MM.1S (cell line): Measurements from ENCODE around the gene EXD2.

Experiments
- DNase-seq: peaks from one replicate; pipeline ENCODE4 v3.0.0-alpha.2; 2015
- H2AFZ ChIP-seq: fragments of 300-600 bp; sonication (generic); 2 replicates; pipeline ENCODE4 v1.6.0; 2016; ENCODE audit warnings: antibody characterized with exemption, low read length
- H3F3A ChIP-seq: fragments of 300-600 bp; sonication (generic); 2 replicates; pipeline ENCODE4 v1.6.1; 2016; ENCODE audit warnings: mild to moderate bottlenecking, antibody characterized with exemption, low read length, moderate library complexity, mixed read lengths; ENCODE audit not compliant: insufficient read depth
- H3K27ac ChIP-seq: fragments of 300-600 bp; sonication (generic); 2 replicates; pipeline ENCODE4 v1.5.1; 2016; ENCODE audit warnings: mild to moderate bottlenecking, low read length
- H3K27me3 ChIP-seq: fragments of 300-600 bp; sonication (generic); replicated peaks from 2 replicates; pipeline ENCODE4 v1.6.0; 2016; ENCODE audit warnings: low read length; ENCODE audit not compliant: insufficient read depth
- H3K36me3 ChIP-seq: fragments of 300-600 bp; sonication (generic); replicated peaks from 2 replicates; pipeline ENCODE4 v1.6.1; 2016; ENCODE audit warnings: mild to moderate bottlenecking, low read length, mixed read lengths; ENCODE audit not compliant: insufficient read depth
- H3K4me1 ChIP-seq: fragments of 300-600 bp; sonication (generic); 2 replicates; pipeline ENCODE4 v1.6.1; 2016; ENCODE audit warnings: low read length, mixed read lengths
- H3K4me2 ChIP-seq: fragments of 300-600 bp; sonication (generic); 2 replicates; pipeline ENCODE4 v1.6.0; 2016; ENCODE audit warnings: low read depth, low read length
- H3K4me3 ChIP-seq: fragments of 300-600 bp; sonication (generic); 2 replicates; pipeline ENCODE4 v1.5.1; 2016; ENCODE audit warnings: low read length, mixed read lengths
- H3K79me2 ChIP-seq: fragments of 300-600 bp; sonication (generic); 2 replicates; pipeline ENCODE4 v1.6.1; 2016; ENCODE audit warnings: mixed run types, low read length, mixed read lengths
- H3K9ac ChIP-seq: fragments of 300-600 bp; sonication (generic); 2 replicates; pipeline ENCODE4 v1.6.1; 2016; ENCODE audit warnings: low read length, mixed read lengths
- H3K9me2 ChIP-seq: fragments of 300-600 bp; sonication (generic); replicated peaks from 2 replicates; pipeline ENCODE4 v1.6.1; 2016; ENCODE audit warnings: mild to moderate bottlenecking, low read length, mixed read lengths; ENCODE audit not compliant: insufficient read depth
- H3K9me3 ChIP-seq: fragments of 300-600 bp; sonication (generic); replicated peaks from 2 replicates; pipeline ENCODE4 v1.6.1; 2016; ENCODE audit warnings: mild to moderate bottlenecking, low read length, mixed read lengths; ENCODE audit not compliant: insufficient read depth
- H4K20me1 ChIP-seq: fragments of 300-600 bp; sonication (generic); 2 replicates; pipeline ENCODE4 v1.6.1; 2016; ENCODE audit warnings: mild to moderate bottlenecking, low read length, moderate library complexity, mixed read lengths; ENCODE audit not compliant: insufficient read depth
- EZH2 ChIP-seq: fragments of 300-600 bp; sonication (generic); optimal IDR thresholded peaks from 2 replicates; pipeline ENCODE3; 2017; ENCODE audit warnings: low read depth, mild to moderate bottlenecking, antibody characterized with exemption, low read length, mixed read lengths
- EZH2phosphoT487 ChIP-seq: fragments of 300-600 bp; sonication (generic); IDR thresholded peaks from 2 replicates; pipeline ENCODE4 v1.6.1; 2018; ENCODE audit warnings: antibody characterized with exemption, low read length
- TF ChIP-seq, protein P1 (sequence below): fragments of 300-600 bp; sonication (generic); IDR thresholded peaks from 2 replicates; pipeline ENCODE4 v1.5.1; 2016; ENCODE audit warnings: antibody characterized with exemption, low read length, mixed read lengths

Gene EXD2

DNA sequence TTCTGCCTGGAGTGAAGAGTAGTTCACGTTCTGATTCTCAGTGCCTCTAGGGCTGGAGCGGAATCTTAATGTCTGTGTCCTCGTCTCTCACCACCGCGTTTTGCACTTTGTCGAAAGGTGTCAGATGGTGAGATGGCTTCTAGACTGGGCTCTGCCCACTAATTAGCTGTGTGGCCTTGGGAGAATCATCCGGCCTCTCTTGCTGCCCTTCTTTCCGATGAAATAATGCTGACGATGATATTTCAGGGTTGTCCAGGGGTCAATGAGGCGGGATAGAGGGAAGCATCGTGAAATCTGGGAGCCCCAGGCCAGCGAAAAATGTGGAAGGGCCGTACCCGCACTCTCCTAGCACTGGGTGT lies 67.8 kb downstream of the EXD2 start:
- TF ChIP-seq, protein P1, sequence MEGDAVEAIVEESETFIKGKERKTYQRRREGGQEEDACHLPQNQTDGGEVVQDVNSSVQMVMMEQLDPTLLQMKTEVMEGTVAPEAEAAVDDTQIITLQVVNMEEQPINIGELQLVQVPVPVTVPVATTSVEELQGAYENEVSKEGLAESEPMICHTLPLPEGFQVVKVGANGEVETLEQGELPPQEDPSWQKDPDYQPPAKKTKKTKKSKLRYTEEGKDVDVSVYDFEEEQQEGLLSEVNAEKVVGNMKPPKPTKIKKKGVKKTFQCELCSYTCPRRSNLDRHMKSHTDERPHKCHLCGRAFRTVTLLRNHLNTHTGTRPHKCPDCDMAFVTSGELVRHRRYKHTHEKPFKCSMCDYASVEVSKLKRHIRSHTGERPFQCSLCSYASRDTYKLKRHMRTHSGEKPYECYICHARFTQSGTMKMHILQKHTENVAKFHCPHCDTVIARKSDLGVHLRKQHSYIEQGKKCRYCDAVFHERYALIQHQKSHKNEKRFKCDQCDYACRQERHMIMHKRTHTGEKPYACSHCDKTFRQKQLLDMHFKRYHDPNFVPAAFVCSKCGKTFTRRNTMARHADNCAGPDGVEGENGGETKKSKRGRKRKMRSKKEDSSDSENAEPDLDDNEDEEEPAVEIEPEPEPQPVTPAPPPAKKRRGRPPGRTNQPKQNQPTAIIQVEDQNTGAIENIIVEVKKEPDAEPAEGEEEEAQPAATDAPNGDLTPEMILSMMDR, result no peak
- TF ChIP-seq EZH2phosphoT487 (no peak), EZH2 (no peak)
- Histone ChIP-seq H2AFZ (no peak overlapping the region), H3K9me2 (no peaks in the 10 kb centered on the region), H4K20me1 (no peaks in the 10 kb centered on the region), H3K27me3 (no peaks in the 10 kb centered on the region), H3K9me3 (no peaks in the 10 kb centered on the region), H3K27ac (no peak overlapping the region), H3K36me3 (no peaks in the 10 kb centered on the region), H3K79me2 (no peaks in the 10 kb centered on the region), H3K4me2 (no peak overlapping the region), H3F3A (no peaks in the 10 kb centered on the region), H3K4me1 (no peaks in the 10 kb centered on the region), H3K4me3 (no peak overlapping the region), H3K9ac (no peak overlapping the region)
- DNase-seq, result no peak

DNA sequence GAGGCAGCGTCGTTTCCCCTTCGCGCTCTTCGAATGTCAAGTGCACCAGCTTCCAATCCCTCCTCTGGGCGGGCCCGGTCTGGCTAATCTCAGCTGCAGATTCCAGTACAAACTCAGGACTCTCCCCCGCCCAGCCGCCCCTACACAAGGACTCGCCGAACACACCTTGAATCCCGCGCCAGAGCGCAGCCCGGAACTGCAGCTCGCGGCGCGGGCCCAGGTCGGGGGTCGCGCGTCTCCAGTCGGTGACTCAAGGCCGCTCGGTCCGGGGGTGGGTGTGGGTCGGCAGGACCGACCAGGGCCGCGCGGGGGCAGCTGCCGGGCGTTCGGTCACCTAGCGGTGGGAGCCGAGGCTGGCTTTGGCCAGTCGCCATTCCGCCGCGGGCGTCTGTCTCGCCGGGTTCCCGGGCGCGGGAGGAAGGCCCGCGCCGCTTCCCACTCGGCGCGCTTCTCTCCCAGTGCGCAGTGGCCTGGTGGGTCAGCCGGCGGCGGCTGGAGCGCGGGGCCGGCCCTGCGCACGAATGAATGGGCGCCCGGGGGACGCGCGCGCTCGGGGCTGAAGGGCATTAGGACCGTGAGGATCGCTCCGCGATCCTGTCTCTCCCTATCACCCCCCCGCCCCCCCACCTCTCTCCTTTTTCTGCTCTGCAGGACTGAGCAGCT lies 68.4 kb downstream of the EXD2 start, which contains the start of gene GALNT16:
GALNT16 (plus strand) TSS at position 632 of the 663 bp plus-strand sequence. CDS start 133 bp downstream, outside the sequence.
- Histone ChIP-seq H3K4me3 (peak within 1 kb of the TSS; percentile 52), H3F3A (no peaks in the 10 kb centered on the region), H3K9me2 (no peaks in the 10 kb centered on the region), H3K4me2 (peak within 1 kb of the TSS; percentile 77), H3K9me3 (no peaks in the 10 kb centered on the region), H3K27ac (no peak within 1 kb of the TSS), H3K27me3 (no peaks in the 10 kb centered on the region), H2AFZ (no peak within 1 kb of the TSS), H3K79me2 (no peaks in the 10 kb centered on the region), H3K9ac (no peak within 1 kb of the TSS), H3K36me3 (no peaks in the 10 kb centered on the region), H4K20me1 (no peaks in the 10 kb centered on the region), H3K4me1 (no peaks in the 10 kb centered on the region)
- no peak for TF ChIP-seq EZH2
- DNase-seq, result no peak

DNA sequence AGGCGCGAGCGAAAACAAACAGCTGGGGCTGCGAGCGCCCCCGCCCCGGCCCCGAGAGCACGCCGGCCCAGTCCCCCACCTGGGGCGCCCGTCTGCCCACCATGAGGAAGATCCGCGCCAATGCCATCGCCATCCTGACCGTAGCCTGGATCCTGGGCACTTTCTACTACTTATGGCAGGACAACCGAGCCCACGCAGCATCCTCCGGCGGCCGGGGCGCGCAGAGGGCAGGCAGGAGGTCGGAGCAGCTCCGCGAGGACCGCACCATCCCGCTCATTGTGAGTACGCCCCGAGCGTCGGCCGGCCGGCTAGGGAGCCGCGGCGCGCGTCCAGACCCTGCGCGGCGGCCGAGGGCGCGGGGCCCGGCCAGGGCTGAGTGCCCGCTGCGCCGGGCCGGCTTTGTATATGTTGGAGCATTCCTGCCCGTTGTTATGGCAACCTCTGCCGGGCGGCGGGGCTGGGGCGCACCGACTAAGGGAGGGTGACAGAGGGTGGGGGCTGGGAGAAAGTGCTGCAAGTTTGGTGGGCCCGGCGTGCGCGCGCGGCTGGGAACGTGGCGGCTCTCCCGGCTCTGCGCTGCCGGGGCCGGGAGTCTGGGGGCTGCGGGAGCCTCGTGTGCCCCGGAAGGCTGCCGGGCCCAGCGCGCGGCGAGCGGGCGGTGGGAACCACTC lies 69.0 kb downstream of the EXD2 start:
- no peaks in the 10 kb centered on the region for H3K27me3 ChIP-seq
- no peaks in the 10 kb centered on the region for H4K20me1 ChIP-seq
- H2AFZ ChIP-seq, result no peak overlapping the region
- no peaks in the 10 kb centered on the region for H3K4me1 ChIP-seq
- H3F3A ChIP-seq, result no peaks in the 10 kb centered on the region
- no peak for DNase-seq
- no peaks in the 10 kb centered on the region for H3K79me2 ChIP-seq
- H3K27ac ChIP-seq, result no peak overlapping the region
- H3K9me3 ChIP-seq, result no peaks in the 10 kb centered on the region
- H3K9me2 ChIP-seq, result no peaks in the 10 kb centered on the region
- H3K9ac ChIP-seq, result no peak overlapping the region
- H3K4me3 ChIP-seq, result peak overlapping the region; percentile 52
- TF ChIP-seq EZH2phosphoT487 (no peak), EZH2 (no peak)
- TF ChIP-seq, protein P1, result no peak
- H3K36me3 ChIP-seq, result no peaks in the 10 kb centered on the region
- peak overlapping the region; percentile 77 for H3K4me2 ChIP-seq
